GM12865 (cell line): Measurements from ENCODE around the gene HHLA2.
"Not testable (repeated sequence)": the region's sequence is repeated elsewhere in the genome, so short reads cannot be mapped to it uniquely, and the experiment has no call there.

ENCODE experiments used
- DNase-seq: peaks from one replicate; pipeline ENCODE4 v3.0.0; 2010; ENCODE audit warnings: low read depth
- H3K4me3 ChIP-seq: 2 replicates; pipeline ENCODE4 v1.5.1; 2011; ENCODE audit warnings: mild to moderate bottlenecking, low read depth, low read length, control low read depth
- TF ChIP-seq, protein P1 (sequence below): IDR thresholded peaks from 2 replicates; pipeline ENCODE4 v1.5.1; 2011; ENCODE audit warnings: low read length, control low read depth, low read depth, inconsistent platforms; ENCODE audit not compliant: insufficient read depth; ENCODE audit errors: missing control alignments

The HHLA2 gene, protein sequence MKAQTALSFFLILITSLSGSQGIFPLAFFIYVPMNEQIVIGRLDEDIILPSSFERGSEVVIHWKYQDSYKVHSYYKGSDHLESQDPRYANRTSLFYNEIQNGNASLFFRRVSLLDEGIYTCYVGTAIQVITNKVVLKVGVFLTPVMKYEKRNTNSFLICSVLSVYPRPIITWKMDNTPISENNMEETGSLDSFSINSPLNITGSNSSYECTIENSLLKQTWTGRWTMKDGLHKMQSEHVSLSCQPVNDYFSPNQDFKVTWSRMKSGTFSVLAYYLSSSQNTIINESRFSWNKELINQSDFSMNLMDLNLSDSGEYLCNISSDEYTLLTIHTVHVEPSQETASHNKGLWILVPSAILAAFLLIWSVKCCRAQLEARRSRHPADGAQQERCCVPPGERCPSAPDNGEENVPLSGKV

DNA sequence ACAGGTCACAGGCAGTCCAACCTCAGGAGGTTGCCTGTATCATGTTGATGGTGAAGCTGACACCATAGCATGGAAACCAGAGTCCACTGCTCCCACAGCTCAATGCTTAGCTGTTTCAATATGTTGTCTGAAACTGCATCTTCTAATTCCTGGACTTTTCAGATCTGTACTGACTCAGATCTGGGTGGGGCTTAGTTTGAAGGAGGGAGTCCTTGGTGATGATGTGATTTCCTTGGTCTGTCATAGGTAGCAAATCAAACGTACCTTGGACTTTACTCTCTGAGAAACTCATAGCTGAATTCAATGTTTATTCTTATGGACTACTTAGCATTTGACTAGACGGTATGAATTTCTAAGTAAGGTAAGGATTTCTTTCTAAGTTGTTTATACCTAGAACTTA is at the start of gene HHLA2:
TSS of gene HHLA2 (plus strand) at position 310 of the 400 bp plus-strand sequence. CDS start 55,266 bp downstream, outside the sequence.
- H3K4me3 ChIP-seq: no peak within 1 kb of the TSS
- DNase-seq: peak; percentile 65
- TF ChIP-seq, protein P1, sequence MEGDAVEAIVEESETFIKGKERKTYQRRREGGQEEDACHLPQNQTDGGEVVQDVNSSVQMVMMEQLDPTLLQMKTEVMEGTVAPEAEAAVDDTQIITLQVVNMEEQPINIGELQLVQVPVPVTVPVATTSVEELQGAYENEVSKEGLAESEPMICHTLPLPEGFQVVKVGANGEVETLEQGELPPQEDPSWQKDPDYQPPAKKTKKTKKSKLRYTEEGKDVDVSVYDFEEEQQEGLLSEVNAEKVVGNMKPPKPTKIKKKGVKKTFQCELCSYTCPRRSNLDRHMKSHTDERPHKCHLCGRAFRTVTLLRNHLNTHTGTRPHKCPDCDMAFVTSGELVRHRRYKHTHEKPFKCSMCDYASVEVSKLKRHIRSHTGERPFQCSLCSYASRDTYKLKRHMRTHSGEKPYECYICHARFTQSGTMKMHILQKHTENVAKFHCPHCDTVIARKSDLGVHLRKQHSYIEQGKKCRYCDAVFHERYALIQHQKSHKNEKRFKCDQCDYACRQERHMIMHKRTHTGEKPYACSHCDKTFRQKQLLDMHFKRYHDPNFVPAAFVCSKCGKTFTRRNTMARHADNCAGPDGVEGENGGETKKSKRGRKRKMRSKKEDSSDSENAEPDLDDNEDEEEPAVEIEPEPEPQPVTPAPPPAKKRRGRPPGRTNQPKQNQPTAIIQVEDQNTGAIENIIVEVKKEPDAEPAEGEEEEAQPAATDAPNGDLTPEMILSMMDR: no peak

DNA sequence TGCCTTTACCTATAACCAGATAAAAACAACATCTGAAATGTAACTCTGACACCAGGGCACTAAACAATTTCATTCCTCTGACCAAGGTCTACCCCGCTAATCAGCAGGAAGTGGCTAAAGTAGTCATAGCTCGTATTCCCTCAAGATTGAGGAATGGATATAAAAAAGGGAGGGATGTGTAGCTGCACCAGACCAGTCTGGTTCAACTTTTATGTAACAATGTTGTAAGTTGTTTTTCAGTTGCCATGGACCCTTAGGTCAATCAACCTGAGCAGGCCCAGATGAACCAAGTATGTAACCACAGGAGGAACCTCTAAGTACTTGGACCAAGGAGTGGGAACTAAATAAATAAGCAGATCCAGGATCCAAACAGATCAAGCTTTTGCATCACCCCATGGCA is 45.7 kb upstream of the HHLA2 start:
- H3K4me3 ChIP-seq: no peak overlapping the region
- DNase-seq: no peak
- TF ChIP-seq, protein P1: no peak

DNA sequence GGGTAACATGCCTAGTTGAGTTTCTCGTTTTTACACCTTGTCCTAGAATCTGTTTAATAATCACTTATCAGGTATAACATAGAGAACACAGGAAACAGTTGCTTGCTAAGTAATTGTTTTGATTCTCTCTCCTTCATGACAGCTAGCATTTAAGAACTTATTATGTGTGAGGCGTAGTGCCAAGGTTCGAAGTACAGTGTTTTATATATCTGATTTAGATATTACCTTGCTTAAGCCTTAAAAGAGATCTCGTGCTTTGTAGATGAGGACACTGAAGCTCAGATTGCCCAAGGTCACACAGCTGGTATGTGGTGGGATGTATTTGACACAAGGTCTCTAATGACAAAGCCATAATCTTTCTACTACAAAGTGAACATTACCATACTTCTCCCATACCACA is 45.1 kb upstream of the HHLA2 start:
- no peak for DNase-seq
- TF ChIP-seq, protein P1: no peak
- no peak overlapping the region for H3K4me3 ChIP-seq

DNA sequence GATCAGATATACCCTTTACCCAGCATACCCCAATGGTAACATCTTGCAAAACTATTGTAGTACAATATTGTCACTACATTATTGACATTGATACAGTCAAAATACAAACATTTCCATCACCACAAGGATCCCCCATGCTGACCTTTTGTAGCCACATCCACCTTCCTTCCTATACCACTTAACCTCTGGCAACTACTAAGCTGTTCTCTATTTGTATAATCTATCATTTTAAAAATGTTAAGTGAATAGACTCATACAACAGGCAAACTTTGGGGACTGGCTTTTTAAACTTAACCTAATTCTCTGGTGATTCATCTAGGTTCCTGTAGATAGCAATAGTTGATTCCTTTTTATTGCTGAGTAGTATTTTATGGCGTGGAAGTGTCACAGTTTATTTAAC is 44.5 kb upstream of the HHLA2 start:
- H3K4me3 ChIP-seq: no peak overlapping the region
- DNase-seq: no peak
- TF ChIP-seq, protein P1: no peak

DNA sequence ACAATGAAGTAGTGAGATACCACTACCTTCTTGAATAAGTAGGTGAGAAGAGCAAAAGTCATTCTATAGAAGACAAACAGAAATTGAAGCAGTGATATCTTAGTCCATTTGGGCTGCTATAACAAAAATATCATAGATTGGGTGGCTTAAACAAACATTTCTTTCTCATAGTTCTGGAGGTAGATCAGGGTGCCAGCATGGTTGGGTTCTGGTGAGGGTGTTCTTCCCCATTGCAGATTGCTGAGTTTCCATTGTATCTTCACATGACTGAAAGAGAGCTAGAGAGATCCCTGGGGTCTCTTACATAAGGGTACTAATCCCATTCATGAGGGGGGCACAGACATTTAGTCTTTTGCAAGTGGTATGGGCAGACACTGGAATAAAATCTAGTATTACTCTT is 41.2 kb upstream of the HHLA2 start:
- TF ChIP-seq, protein P1: no peak
- no peak overlapping the region for H3K4me3 ChIP-seq
- no peak for DNase-seq

DNA sequence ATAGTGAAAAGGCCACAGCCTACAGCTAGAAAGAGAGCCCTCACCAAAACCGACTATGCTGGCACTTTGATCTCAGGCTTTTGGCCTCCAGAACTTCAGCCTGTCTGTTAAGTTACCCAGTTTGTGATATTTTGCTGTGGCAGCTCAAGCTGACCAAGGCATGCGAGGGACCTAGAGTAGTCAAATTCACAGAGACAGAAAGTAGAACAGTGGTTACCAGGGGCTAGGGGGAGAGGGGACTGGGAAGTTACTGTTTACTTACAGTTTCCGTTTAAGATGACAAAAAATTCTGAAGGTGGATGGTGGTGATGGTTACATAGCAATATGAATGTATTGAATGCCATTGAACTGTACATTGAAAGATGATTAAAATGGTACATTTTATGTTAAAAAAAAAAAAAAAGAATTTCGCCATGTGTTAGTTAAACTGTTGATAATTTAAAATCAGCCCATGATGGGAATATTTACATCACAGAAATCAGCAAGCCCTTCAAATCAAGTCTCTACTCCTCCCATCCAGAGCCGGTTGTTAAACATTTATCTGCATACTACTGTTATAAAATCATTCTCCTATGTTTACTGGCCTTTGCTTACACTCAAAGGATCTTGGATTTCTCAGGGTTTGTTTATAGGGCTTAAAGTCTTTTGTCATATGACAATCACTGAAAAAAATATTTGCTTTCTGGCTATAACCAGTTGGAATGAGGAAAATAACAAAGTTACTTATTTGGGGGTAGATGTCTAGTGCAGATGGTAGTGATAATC is 31.6 kb upstream of the HHLA2 start:
- peak; percentile 18 for DNase-seq
- H3K4me3 ChIP-seq: not testable (repeated sequence)

DNA sequence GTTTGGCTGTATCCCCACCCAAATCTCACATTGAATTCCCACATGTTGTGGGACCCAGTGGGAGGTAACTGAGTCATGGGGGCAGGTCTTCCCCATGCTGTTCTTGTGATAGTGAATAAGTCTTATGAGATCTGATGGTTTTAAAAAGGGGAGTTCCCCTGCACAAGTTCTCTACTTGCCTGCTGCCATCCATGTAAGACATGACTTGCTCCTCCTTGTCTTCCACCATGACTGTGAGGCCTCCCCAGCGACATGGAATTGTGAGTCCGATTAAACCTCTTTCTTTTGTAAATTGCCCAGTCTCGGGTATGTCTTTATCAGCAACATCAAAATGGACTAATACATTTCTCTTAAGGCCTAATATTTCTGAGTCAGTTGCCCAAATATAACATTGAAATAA is 28.1 kb upstream of the HHLA2 start:
- not testable (repeated sequence) for DNase-seq

More for the DNA sequence above, 28.1 kb upstream of the HHLA2 start:
- H3K4me3 ChIP-seq: not testable (repeated sequence)
